ENCODE measurements around the gene BCAR3.

GRCh38 chr1:93578911-93579825, 102.5 kb downstream of the BCAR3 start:
- TF ChIP-seq POLR2AphosphoS5 (IDR thresholded peaks at IDR 0.05) (no peak), CTCF (IDR thresholded peaks at IDR 0.05) (no peak), POLR2A (IDR thresholded peaks at IDR 0.05) (no peak), EP300 (IDR thresholded peaks at IDR 0.05) (no peak)
